Myometrial cell (primary cell): ENCODE data around the gene SSPN. TPM values are rescaled to one million over a fixed set of nuclear protein-coding genes. Genes with fewer than 3 reads are reported as not detected.

Source experiments
- total RNA-seq: library from RNA; depleted of rRNA; stranded (reverse); fragments of >200 nt; gene quantifications from 2 replicates; pipeline ENCODE4 v1.2.3, GENCODE V29; 2015

The SSPN gene, protein sequence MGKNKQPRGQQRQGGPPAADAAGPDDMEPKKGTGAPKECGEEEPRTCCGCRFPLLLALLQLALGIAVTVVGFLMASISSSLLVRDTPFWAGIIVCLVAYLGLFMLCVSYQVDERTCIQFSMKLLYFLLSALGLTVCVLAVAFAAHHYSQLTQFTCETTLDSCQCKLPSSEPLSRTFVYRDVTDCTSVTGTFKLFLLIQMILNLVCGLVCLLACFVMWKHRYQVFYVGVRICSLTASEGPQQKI
- total RNA-seq: 8.1 and 10.1 TPM in 2 replicates

DNA sequence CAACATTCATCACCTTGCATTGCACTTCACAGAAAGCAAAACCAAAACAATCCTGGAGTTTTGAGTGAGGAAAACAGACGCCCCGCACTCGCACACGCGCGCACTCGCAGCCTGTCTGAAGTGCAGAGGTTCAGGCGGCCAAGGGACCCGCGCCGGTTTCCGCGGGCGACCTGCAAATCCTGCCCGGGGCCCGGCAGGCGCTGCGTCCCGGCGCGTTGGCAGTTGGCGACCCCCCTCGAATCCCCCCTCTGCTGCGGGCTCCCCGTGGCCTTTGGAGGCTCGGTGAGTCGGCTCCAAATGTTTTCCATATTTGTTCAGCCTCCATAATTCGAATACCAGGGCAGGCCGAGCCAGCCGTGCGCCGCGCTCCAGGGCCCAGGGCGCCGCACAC, at the start of gene SSPN:
Gene SSPN (plus strand): TSS at position 324 of the 391 bp plus-strand sequence. CDS start 100 bp downstream, outside the sequence.

Other genes with a start within 250 kb of the SSPN start
- gene RASSF8, start 236.9 kb upstream of the SSPN start, total RNA-seq: 11.8 and 19.1 TPM in 2 replicates
- 2.6 and 3.0 TPM in 2 replicates for gene BHLHE41, start 70.5 kb upstream of the SSPN start, total RNA-seq